Endothelial cell (in vitro differentiated cells): Measurements from ENCODE around the gene KLF13. TPM values are rescaled to one million over a fixed set of nuclear protein-coding genes. Genes with fewer than 3 reads are reported as not detected.

Experiments used
- DNase-seq: peaks from one replicate; pipeline ENCODE4 v3.0.0; 2021; ENCODE audit warnings: low spot score
- H3K27ac Mint-ChIP-seq: one replicate; pipeline ENCODE4 v1.8.0; 2021; ENCODE audit warnings: mixed read lengths, inconsistent platforms; ENCODE audit not compliant: unreplicated experiment
- H3K27me3 Mint-ChIP-seq: one replicate; pipeline ENCODE4 v1.8.0; 2021; ENCODE audit warnings: mild to moderate bottlenecking, moderate library complexity, mixed read lengths, inconsistent platforms; ENCODE audit not compliant: unreplicated experiment
- H3K36me3 Mint-ChIP-seq: one replicate; pipeline ENCODE4 v1.8.0; 2021; ENCODE audit warnings: mild to moderate bottlenecking, low read depth, mixed read lengths, inconsistent platforms; ENCODE audit not compliant: unreplicated experiment
- H3K4me1 Mint-ChIP-seq: one replicate; pipeline ENCODE4 v1.8.0; 2021; ENCODE audit warnings: mild to moderate bottlenecking, mixed read lengths, inconsistent platforms; ENCODE audit not compliant: unreplicated experiment
- H3K4me3 Mint-ChIP-seq: one replicate; pipeline ENCODE4 v1.8.0; 2021; ENCODE audit warnings: mild to moderate bottlenecking, mixed read lengths, inconsistent platforms; ENCODE audit not compliant: unreplicated experiment
- H3K9me3 Mint-ChIP-seq: one replicate; pipeline ENCODE4 v1.8.0; 2021; ENCODE audit warnings: mixed read lengths, inconsistent platforms; ENCODE audit not compliant: unreplicated experiment
- total RNA-seq: library from RNA; stranded (reverse); fragmentation: NEBNext Ultra II Directional; extraction: Animal tissue kit (Norgen Biotek cat#: 25700); gene quantifications from one replicate; pipeline ENCODE4 v1.2.1, GENCODE V29; 2021; ENCODE audit not compliant: unreplicated experiment
- TF ChIP-seq, protein P1 (sequence below): fragments of 200-600 bp; sonication (generic); IDR thresholded peaks from one replicate; pipeline ENCODE4 v1.5.0; 2021; ENCODE audit warnings: antibody characterized with exemption; ENCODE audit not compliant: unreplicated experiment

Gene KLF13
- total RNA-seq, 1 donor from 2014 or later: 45.1 TPM

DNA sequence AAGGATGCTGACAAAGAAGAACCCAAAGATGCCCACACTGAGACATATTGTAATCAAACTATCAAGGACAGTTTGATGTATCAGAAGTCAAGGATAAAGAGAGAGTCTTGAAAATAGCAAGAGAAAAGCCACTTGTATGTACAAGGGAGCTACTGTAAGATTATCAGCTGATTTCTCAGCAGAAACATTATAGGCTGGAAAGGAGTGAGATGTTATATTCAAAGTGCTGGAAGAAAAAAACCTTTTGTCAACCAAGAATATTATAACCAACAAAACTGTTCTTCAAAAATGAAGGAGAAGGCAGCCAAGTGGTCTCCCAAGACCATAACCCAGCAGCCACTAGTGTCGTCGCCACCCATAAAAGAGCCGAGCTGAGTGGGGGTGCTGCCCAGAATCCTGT lies 93.2 kb downstream of the KLF13 start:
- TF ChIP-seq, protein P1, sequence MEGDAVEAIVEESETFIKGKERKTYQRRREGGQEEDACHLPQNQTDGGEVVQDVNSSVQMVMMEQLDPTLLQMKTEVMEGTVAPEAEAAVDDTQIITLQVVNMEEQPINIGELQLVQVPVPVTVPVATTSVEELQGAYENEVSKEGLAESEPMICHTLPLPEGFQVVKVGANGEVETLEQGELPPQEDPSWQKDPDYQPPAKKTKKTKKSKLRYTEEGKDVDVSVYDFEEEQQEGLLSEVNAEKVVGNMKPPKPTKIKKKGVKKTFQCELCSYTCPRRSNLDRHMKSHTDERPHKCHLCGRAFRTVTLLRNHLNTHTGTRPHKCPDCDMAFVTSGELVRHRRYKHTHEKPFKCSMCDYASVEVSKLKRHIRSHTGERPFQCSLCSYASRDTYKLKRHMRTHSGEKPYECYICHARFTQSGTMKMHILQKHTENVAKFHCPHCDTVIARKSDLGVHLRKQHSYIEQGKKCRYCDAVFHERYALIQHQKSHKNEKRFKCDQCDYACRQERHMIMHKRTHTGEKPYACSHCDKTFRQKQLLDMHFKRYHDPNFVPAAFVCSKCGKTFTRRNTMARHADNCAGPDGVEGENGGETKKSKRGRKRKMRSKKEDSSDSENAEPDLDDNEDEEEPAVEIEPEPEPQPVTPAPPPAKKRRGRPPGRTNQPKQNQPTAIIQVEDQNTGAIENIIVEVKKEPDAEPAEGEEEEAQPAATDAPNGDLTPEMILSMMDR: no peak
- Mint-ChIP-seq H3K27me3 (no peaks in the 10 kb centered on the region), H3K36me3 (no peaks in the 10 kb centered on the region), H3K4me1 (no peaks in the 10 kb centered on the region), H3K4me3 (no peak overlapping the region), H3K27ac (no peak overlapping the region), H3K9me3 (no peaks in the 10 kb centered on the region)
- no peak for DNase-seq

DNA sequence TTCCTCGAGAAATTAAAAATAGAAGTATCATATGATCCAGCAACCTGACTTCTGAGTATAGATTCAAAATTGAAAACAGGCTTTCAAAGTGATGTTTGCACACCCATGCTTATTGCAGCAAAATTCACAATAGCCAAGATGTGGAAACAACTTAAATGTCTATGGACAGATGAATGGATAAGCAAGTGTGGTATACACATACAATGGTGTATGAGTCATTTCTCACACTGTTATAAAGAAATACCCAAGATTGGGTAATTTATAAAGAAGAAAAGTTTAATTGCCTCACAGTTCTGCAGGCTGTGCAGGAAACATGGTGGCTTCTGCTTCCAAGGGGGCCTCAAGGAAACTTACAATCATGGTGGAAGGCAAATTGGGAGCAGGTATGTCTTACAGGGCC lies 100.8 kb downstream of the KLF13 start:
- no peak for DNase-seq
- no peak overlapping the region for H3K27ac Mint-ChIP-seq
- H3K27me3 Mint-ChIP-seq: no peaks in the 10 kb centered on the region
- H3K36me3 Mint-ChIP-seq: no peaks in the 10 kb centered on the region
- TF ChIP-seq, protein P1: no peak
- H3K9me3 Mint-ChIP-seq: no peaks in the 10 kb centered on the region
- peaks cover 5% of the 10 kb centered on the region for H3K4me1 Mint-ChIP-seq
- H3K4me3 Mint-ChIP-seq: no peak overlapping the region

Other genes with a start within 250 kb of the KLF13 start
- gene TRPM1, start 225.1 kb upstream of the KLF13 start, total RNA-seq: not detected